ENCODE results near the gene ALDH1B1. TPM values are rescaled to one million over a fixed set of nuclear protein-coding genes. Genes with fewer than 3 reads are reported as not detected.

Gene ALDH1B1
- total RNA-seq, 1 experiment from 2014 or later, result 55.5 TPM

DNA sequence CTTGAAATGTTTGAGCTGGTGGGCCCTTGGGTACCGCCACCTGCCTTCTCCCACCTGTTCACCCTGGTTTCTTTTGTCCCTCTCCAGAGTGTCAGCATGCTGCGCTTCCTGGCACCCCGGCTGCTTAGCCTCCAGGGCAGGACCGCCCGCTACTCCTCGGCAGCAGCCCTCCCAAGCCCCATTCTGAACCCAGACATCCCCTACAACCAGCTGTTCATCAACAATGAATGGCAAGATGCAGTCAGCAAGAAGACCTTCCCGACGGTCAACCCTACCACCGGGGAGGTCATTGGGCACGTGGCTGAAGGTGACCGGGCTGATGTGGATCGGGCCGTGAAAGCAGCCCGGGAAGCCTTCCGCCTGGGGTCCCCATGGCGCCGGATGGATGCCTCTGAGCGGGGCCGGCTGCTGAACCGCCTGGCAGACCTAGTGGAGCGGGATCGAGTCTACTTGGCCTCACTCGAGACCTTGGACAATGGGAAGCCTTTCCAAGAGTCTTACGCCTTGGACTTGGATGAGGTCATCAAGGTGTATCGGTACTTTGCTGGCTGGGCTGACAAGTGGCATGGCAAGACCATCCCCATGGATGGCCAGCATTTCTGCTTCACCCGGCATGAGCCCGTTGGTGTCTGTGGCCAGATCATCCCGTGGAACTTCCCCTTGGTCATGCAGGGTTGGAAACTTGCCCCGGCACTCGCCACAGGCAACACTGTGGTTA lies 3.3 kb downstream of the ALDH1B1 start:
- Mint-ChIP-seq H3K27ac (no peak overlapping the region), H3K27me3 (ENCODE audit: low read depth) (peaks cover 10% of the 10 kb centered on the region), H3K4me3 (no peak overlapping the region), H3K36me3 (peaks cover 32% of the 10 kb centered on the region), H3K4me1 (peaks cover 26% of the 10 kb centered on the region), H3K9me3 (no peaks in the 10 kb centered on the region)
- CTCF ChIA-PET, result no interaction called here
- TF ChIP-seq ZNF232 (CRISPR knock-in tag; IDR thresholded peaks at IDR 0.05) (no peak), NFYB (CRISPR knock-in tag; conservative IDR thresholded peaks at IDR 0.05; ENCODE audit: low read depth) (no peak), ZNF219 (CRISPR knock-in tag; IDR thresholded peaks at IDR 0.05; ENCODE audit: borderline replicate concordance) (no peak), USF2 (CRISPR knock-in tag; IDR thresholded peaks at IDR 0.05) (no peak), FOXK1 (CRISPR knock-in tag; IDR thresholded peaks at IDR 0.05) (no peak), NR1H2 (CRISPR knock-in tag; IDR thresholded peaks at IDR 0.05) (no peak), RELA (CRISPR knock-in tag; IDR thresholded peaks at IDR 0.05; ENCODE audit: borderline replicate concordance) (no peak), ATF1 (CRISPR knock-in tag; IDR thresholded peaks at IDR 0.05) (no peak), SOX15 (CRISPR knock-in tag; IDR thresholded peaks at IDR 0.05) (no peak), ZNF317 (CRISPR knock-in tag; IDR thresholded peaks at IDR 0.05; ENCODE audit: borderline replicate concordance, low read depth) (no peak), OVOL2 (CRISPR knock-in tag; IDR thresholded peaks at IDR 0.05; ENCODE audit: borderline replicate concordance) (no peak), ATF2 (CRISPR knock-in tag; IDR thresholded peaks at IDR 0.05; ENCODE audit: borderline replicate concordance, low read depth) (no peak), MYBL2 (CRISPR knock-in tag; IDR thresholded peaks at IDR 0.05) (no peak), ARID4B (CRISPR knock-in tag; IDR thresholded peaks at IDR 0.05; ENCODE audit: borderline replicate concordance) (no peak), ZNF263 (CRISPR knock-in tag; IDR thresholded peaks at IDR 0.05; ENCODE audit: low read depth) (no peak), E2F4 (CRISPR knock-in tag; IDR thresholded peaks at IDR 0.05; ENCODE audit: borderline replicate concordance, low read depth) (no peak), SMAD4 (CRISPR knock-in tag; IDR thresholded peaks at IDR 0.05) (no peak)
- TF ChIP-seq, protein P1, sequence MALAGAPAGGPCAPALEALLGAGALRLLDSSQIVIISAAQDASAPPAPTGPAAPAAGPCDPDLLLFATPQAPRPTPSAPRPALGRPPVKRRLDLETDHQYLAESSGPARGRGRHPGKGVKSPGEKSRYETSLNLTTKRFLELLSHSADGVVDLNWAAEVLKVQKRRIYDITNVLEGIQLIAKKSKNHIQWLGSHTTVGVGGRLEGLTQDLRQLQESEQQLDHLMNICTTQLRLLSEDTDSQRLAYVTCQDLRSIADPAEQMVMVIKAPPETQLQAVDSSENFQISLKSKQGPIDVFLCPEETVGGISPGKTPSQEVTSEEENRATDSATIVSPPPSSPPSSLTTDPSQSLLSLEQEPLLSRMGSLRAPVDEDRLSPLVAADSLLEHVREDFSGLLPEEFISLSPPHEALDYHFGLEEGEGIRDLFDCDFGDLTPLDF (CRISPR knock-in tag; IDR thresholded peaks at IDR 0.05), result no peak
- TF ChIP-seq, protein P2, sequence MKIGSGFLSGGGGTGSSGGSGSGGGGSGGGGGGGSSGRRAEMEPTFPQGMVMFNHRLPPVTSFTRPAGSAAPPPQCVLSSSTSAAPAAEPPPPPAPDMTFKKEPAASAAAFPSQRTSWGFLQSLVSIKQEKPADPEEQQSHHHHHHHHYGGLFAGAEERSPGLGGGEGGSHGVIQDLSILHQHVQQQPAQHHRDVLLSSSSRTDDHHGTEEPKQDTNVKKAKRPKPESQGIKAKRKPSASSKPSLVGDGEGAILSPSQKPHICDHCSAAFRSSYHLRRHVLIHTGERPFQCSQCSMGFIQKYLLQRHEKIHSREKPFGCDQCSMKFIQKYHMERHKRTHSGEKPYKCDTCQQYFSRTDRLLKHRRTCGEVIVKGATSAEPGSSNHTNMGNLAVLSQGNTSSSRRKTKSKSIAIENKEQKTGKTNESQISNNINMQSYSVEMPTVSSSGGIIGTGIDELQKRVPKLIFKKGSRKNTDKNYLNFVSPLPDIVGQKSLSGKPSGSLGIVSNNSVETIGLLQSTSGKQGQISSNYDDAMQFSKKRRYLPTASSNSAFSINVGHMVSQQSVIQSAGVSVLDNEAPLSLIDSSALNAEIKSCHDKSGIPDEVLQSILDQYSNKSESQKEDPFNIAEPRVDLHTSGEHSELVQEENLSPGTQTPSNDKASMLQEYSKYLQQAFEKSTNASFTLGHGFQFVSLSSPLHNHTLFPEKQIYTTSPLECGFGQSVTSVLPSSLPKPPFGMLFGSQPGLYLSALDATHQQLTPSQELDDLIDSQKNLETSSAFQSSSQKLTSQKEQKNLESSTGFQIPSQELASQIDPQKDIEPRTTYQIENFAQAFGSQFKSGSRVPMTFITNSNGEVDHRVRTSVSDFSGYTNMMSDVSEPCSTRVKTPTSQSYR (CRISPR knock-in tag; IDR thresholded peaks at IDR 0.05), result no peak
- POLR2A ChIA-PET, result no interaction called here
- DNase-seq (ENCODE audit: low spot score), result no peak
- ATAC-seq, result no peak

All from WTC11 (cell line).